HepG2 (cell line): ENCODE results near the gene RREB1. TPM values are rescaled to one million over a fixed set of nuclear protein-coding genes. Genes with fewer than 3 reads are reported as not detected.

Experiments
- DZIP1 ChIP-seq: sonication (generic); formaldehyde crosslinking; IDR thresholded peaks from 2 replicates; pipeline ENCODE4 v1.5.0; 2020; ENCODE audit warnings: mild to moderate bottlenecking, missing genetic modification reagents
- FOXM1 ChIP-seq: sonication (generic); formaldehyde crosslinking; IDR thresholded peaks from 2 replicates; pipeline ENCODE4 v1.5.0; 2020; ENCODE audit warnings: missing genetic modification reagents
- FOXO4 ChIP-seq: sonication (generic); formaldehyde crosslinking; conservative IDR thresholded peaks from 2 replicates; pipeline ENCODE4 v1.8.1; 2023; ENCODE audit warnings: missing genetic modification reagents
- GABPB1 ChIP-seq: IDR thresholded peaks from 2 replicates; pipeline ENCODE4 v1.6.1; 2016; ENCODE audit warnings: mild to moderate bottlenecking, missing genetic modification reagents, moderate library complexity, missing compliant biosample characterization
- MIXL1 ChIP-seq: IDR thresholded peaks from 2 replicates; pipeline ENCODE4 v1.6.1; 2016
- MTERF4 ChIP-seq: sonication (generic); formaldehyde crosslinking; IDR thresholded peaks from 2 replicates; pipeline ENCODE4 v1.8.0; 2023; ENCODE audit warnings: mild to moderate bottlenecking, missing genetic modification reagents
- NR2C2 ChIP-seq: sonication (generic); formaldehyde crosslinking; IDR thresholded peaks from 2 replicates; pipeline ENCODE4 v1.4.0; 2020; ENCODE audit warnings: missing genetic modification reagents, mild to moderate bottlenecking, moderate library complexity, borderline replicate concordance
- PLRG1 ChIP-seq: fragments of 450-650 bp; conservative IDR thresholded peaks from 2 replicates; pipeline ENCODE4 v1.6.1; 2016
- REXO4 ChIP-seq: sonication (generic); formaldehyde crosslinking; IDR thresholded peaks from 2 replicates; pipeline ENCODE4 v1.8.0; 2022; ENCODE audit warnings: missing genetic modification reagents, mild to moderate bottlenecking, borderline replicate concordance
- SRSF4 ChIP-seq: fragments of 200-400 bp; formaldehyde crosslinking; IDR thresholded peaks from one replicate; pipeline ENCODE4 v1.6.1; 2018; ENCODE audit warnings: mild to moderate bottlenecking, low read depth, low read length, moderate library complexity; ENCODE audit not compliant: poor library complexity, severe bottlenecking
- ZBTB21 ChIP-seq: sonication (generic); formaldehyde crosslinking; IDR thresholded peaks from 2 replicates; pipeline ENCODE4 v1.4.0; 2020; ENCODE audit warnings: missing genetic modification reagents
- ZBTB39 ChIP-seq: sonication (generic); formaldehyde crosslinking; IDR thresholded peaks from 2 replicates; pipeline ENCODE4 v1.5.0; 2020; ENCODE audit warnings: missing genetic modification reagents
- ZNF615 ChIP-seq: sonication (generic); formaldehyde crosslinking; IDR thresholded peaks from 2 replicates; pipeline ENCODE4 v1.5.0; 2020; ENCODE audit warnings: mild to moderate bottlenecking, missing genetic modification reagents, borderline replicate concordance
- ZNF704 ChIP-seq: sonication (generic); formaldehyde crosslinking; IDR thresholded peaks from 2 replicates; pipeline ENCODE4 v1.8.1; 2023; ENCODE audit warnings: mild to moderate bottlenecking, inconsistent platforms, moderate library complexity, missing genetic modification reagents, borderline replicate concordance
- ZNF773 ChIP-seq: sonication (generic); formaldehyde crosslinking; IDR thresholded peaks from 2 replicates; pipeline ENCODE4 v1.4.0; 2020; ENCODE audit warnings: missing genetic modification reagents, borderline replicate concordance
- polyA plus RNA-seq, 8 experiments: library from polyadenylated mRNA; depleted of rRNA in 3 of 8; stranded (reverse) in 7 of 8; unstranded in 1 of 8; fragments of >200 nt; fragmentation: Illumina TruSeq in 4 of 8; extraction: Trizol in 4 of 8; gene quantifications; 2 replicates each; pipeline versions ENCODE4 v1.2.1 to v1.2.3, GENCODE V29; 2011 to 2016; ENCODE audit warnings: low read depth in 4 of 8, missing spikeins in 1 of 8, mixed read lengths in 1 of 8; ENCODE audit not compliant: insufficient read depth in 1 of 8
- total RNA-seq, 5 experiments: library from RNA; depleted of rRNA; stranded (reverse); fragments of >200 nt; fragmentation: Illumina TruSeq; extraction: Trizol; gene quantifications; 2 replicates each; pipeline ENCODE4 v1.2.3, GENCODE V29; 2016; ENCODE audit warnings: low read depth in 1 of 5
- TF ChIP-seq, protein P1 (sequence below): sonication (generic); formaldehyde crosslinking; conservative IDR thresholded peaks from 2 replicates; pipeline ENCODE4 v1.4.0; 2020; ENCODE audit warnings: missing genetic modification reagents
- TF ChIP-seq, protein P2 (sequence below): sonication (generic); formaldehyde crosslinking; IDR thresholded peaks from 2 replicates; pipeline ENCODE4 v1.5.1; 2020; ENCODE audit warnings: mild to moderate bottlenecking, moderate library complexity, missing genetic modification reagents

Gene RREB1
- total and polyA plus RNA-seq, 2 of the 13 experiments (the other 11 are each of a cell fraction or from before 2014, with no cell fraction given), result 6.1 to 23.2 TPM

DNA sequence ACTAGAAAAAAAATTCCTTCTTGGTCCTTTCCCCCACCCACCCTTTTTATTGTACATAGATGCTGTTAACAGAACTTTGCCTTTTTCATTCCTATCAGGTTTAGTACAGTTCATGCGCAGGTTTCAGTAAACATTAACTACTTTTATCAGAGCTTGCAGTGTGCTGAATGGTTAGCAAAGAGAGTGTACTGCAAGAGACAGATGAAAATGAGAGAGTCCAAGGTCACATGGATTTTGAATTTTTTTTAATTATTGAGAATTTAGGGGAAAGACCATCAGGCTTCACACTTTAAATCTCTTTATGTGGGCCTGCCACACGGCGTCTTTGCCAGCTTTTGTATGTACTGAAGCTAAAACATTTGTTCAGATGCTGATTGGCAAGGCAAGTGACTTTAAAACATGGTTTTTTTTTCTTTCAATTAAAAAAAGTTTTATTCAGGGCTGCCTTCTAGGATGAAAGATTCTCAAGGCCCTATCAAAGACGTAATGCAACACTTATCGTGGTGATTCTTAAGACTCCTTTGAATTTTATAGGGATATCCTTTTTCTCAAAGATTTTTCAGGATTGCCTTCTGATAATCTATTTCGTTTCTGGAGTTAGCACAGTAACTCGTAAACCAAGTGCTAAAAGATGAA, 32.2 kb downstream of the RREB1 start (continued):
- TF ChIP-seq ZNF704 (CRISPR knock-in tag) (no peak), MTERF4 (no peak), REXO4 (CRISPR knock-in tag) (no peak), DZIP1 (CRISPR knock-in tag) (no peak), FOXO4 (CRISPR knock-in tag) (0 out of 2 replicates have a peak, but pooled peaks have one; percentile 23), SRSF4 (no peak), ZBTB21 (CRISPR knock-in tag) (no peak), GABPB1 (no peak), ZBTB39 (no peak), MIXL1 (CRISPR knock-in tag) (peak; percentile 82; the same call in 1 of the 2 replicates), ZNF773 (CRISPR knock-in tag) (no peak), PLRG1 (no peak), FOXM1 (CRISPR knock-in tag) (no peak), NR2C2 (CRISPR knock-in tag) (0 out of 2 replicates have a peak, but pooled peaks have one; percentile 11), ZNF615 (no peak)
- TF ChIP-seq, protein P1, sequence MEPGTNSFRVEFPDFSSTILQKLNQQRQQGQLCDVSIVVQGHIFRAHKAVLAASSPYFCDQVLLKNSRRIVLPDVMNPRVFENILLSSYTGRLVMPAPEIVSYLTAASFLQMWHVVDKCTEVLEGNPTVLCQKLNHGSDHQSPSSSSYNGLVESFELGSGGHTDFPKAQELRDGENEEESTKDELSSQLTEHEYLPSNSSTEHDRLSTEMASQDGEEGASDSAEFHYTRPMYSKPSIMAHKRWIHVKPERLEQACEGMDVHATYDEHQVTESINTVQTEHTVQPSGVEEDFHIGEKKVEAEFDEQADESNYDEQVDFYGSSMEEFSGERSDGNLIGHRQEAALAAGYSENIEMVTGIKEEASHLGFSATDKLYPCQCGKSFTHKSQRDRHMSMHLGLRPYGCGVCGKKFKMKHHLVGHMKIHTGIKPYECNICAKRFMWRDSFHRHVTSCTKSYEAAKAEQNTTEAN (CRISPR knock-in tag), result no peak
- TF ChIP-seq, protein P2, sequence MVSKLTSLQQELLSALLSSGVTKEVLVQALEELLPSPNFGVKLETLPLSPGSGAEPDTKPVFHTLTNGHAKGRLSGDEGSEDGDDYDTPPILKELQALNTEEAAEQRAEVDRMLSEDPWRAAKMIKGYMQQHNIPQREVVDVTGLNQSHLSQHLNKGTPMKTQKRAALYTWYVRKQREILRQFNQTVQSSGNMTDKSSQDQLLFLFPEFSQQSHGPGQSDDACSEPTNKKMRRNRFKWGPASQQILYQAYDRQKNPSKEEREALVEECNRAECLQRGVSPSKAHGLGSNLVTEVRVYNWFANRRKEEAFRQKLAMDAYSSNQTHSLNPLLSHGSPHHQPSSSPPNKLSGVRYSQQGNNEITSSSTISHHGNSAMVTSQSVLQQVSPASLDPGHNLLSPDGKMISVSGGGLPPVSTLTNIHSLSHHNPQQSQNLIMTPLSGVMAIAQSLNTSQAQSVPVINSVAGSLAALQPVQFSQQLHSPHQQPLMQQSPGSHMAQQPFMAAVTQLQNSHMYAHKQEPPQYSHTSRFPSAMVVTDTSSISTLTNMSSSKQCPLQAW (CRISPR knock-in tag), result peak; percentile 71; the same call in 1 of the 2 replicates
